ENCODE results near the gene CIB4. TPM values are rescaled to one million over a fixed set of nuclear protein-coding genes. Genes with fewer than 3 reads are reported as not detected.

The CIB4 gene
- total and polyA plus RNA-seq, 2 of the 13 experiments (the other 11 are each of a cell fraction or from before 2014, with no cell fraction given), result not detected

- TF ChIP-seq ZNF710 (CRISPR knock-in tag; IDR thresholded peaks at IDR 0.05; ENCODE audit: borderline replicate concordance) (no peak), ZNF337 (CRISPR knock-in tag; IDR thresholded peaks at IDR 0.05; ENCODE audit: borderline replicate concordance, low read depth) (no peak)
Observed at GRCh38 chr2:26630669-26631360, 10.4 kb downstream of the CIB4 start (continued).

- in situ Hi-C loops (cut with HindIII; ENCODE audit: extremely low pct_ligation_motif_present, low pct_unique_long_range_greater_than_20kb) (no loop called here), intact Hi-C loops (cut with micrococcal nuclease; ENCODE audit: unreplicated experiment) (loop anchor here (10.0 kb wide), 1 partner anchor 95 kb away; no protein-coding TSS in a partner anchor)
- H3K9me3 ChIP-seq (ENCODE audit: low read length), result no peaks in the 10 kb centered on the region
- no peak overlapping the region for H3K27ac ChIP-seq (ENCODE audit: extremely low read length, insufficient read depth, low read length)
- no peak overlapping the region for H2AFZ ChIP-seq (ENCODE audit: low read length)
- H3K36me3 ChIP-seq (replicated peaks in 1 of 2; ENCODE audit: control insufficient read depth in 1 of 2, insufficient read depth in 2 of 2, low read length in 2 of 2), result no peaks in the 10 kb centered on the region
- no TSS peak for BruUV-seq (replicated peaks)
- TF ChIP-seq PHB2 (IDR thresholded peaks at IDR 0.05; ENCODE audit: partially characterized antibody), result no peak
- no peak for TF ChIP-seq ZNF839 (CRISPR knock-in tag; IDR thresholded peaks at IDR 0.05; ENCODE audit: borderline replicate concordance)
- TF ChIP-seq ZNF704 (CRISPR knock-in tag; IDR thresholded peaks at IDR 0.05; ENCODE audit: borderline replicate concordance), result no peak
- TF ChIP-seq PRDM4 (CRISPR knock-in tag; IDR thresholded peaks at IDR 0.05; ENCODE audit: borderline replicate concordance), result no peak
- no peak for TF ChIP-seq ZKSCAN1 (IDR thresholded peaks at IDR 0.05; ENCODE audit: low read length)
- peak; percentile 95 for TF ChIP-seq ZNF768 (CRISPR knock-in tag; IDR thresholded peaks at IDR 0.05)
- no peak overlapping the region for H3K4me3 ChIP-seq (replicated peaks in 1 of 3; ENCODE audit: insufficient read depth in 1 of 3, low read depth in 2 of 3, low read length in 3 of 3)
- ATAC-seq (no peak), FAIRE-seq (no peak), DNase-seq (ENCODE audit: low spot score) (no peak)
- 36% methylated on average over 4 of the region's 4 CpGs for WGBS (ENCODE audit: low lambda C conversion rate)
- no peaks in the 10 kb centered on the region for H3K79me2 ChIP-seq (ENCODE audit: insufficient read depth, low read length)
- no peak overlapping the region for H3K4me2 ChIP-seq (ENCODE audit: low read depth, low read length)
- ChIA-PET POLR2A (no interaction called here), CTCF (ENCODE audit: low intra/inter-chr PET ratio, low total read pairs) (no interaction called here)
- peaks cover 2 to 49% of the 10 kb centered on the region in 2 experiments; a peak in 4 of 5 replicates for H3K27me3 ChIP-seq (ENCODE audit: control insufficient read depth in 1 of 2, insufficient read depth in 2 of 2, low read length in 2 of 2)
- no peaks in the 10 kb centered on the region for H4K20me1 ChIP-seq (ENCODE audit: insufficient read depth, low read length)
- H3K9ac ChIP-seq (ENCODE audit: insufficient read depth, low read depth, low read length), result no peak overlapping the region
- peaks cover 13% of the 10 kb centered on the region for H3K4me1 ChIP-seq (ENCODE audit: insufficient read depth, low read length)
Observed at GRCh38 chr2:26630235-26630634, 10.9 kb downstream of the CIB4 start.

Measured in HepG2 (cell line).